WTC11 (cell line): ENCODE results near the gene ZNF425. TPM values are rescaled to one million over a fixed set of nuclear protein-coding genes. Genes with fewer than 3 reads are reported as not detected.

Source experiments
- ATAC-seq: fragments of 200-7000 bp; cut with Tn5 transposase; 2 replicates; pipeline ENCODE4 v1.10.0; 2021; ENCODE audit warnings: mild to moderate bottlenecking, moderate library complexity
- CTCF ChIA-PET: fragments of 300-600 bp; sonication (Branson Sonifier 250); formaldehyde crosslinking; loops from one replicate; lab custom pipeline; 2021; ENCODE audit warnings: antibody characterized with exemption; lab: Charles Lee
- POLR2A ChIA-PET: fragments of 350-600 bp; sonication (Branson Sonifier 250); formaldehyde crosslinking; loops from one replicate; lab custom pipeline; 2021; ENCODE audit warnings: antibody characterized with exemption; lab: Charles Lee
- DNase-seq: peaks from one replicate; pipeline ENCODE4 v3.0.0; 2021; ENCODE audit warnings: low spot score
- H3K27ac Mint-ChIP-seq: 2 replicates; pipeline ENCODE4 v1.8.0; 2021; ENCODE audit warnings: mixed read lengths
- H3K27me3 Mint-ChIP-seq: 2 replicates; pipeline ENCODE4 v1.8.0; 2021; ENCODE audit warnings: low read depth, mild to moderate bottlenecking, moderate library complexity, mixed read lengths
- H3K36me3 Mint-ChIP-seq: 2 replicates; pipeline ENCODE4 v1.8.0; 2021; ENCODE audit warnings: mixed read lengths
- H3K4me1 Mint-ChIP-seq: 2 replicates; pipeline ENCODE4 v1.8.0; 2022; ENCODE audit warnings: mixed read lengths
- H3K4me3 Mint-ChIP-seq: 2 replicates; pipeline ENCODE4 v1.8.0; 2021; ENCODE audit warnings: mild to moderate bottlenecking, moderate library complexity, mixed read lengths
- H3K9me3 Mint-ChIP-seq: 2 replicates; pipeline ENCODE4 v1.8.0; 2021; ENCODE audit warnings: mixed read lengths
- ATF3 ChIP-seq: sonication (generic); formaldehyde crosslinking; conservative IDR thresholded peaks from 2 replicates; pipeline ENCODE4 v1.8.1; 2022; ENCODE audit warnings: mild to moderate bottlenecking, missing genetic modification reagents
- E2F1 ChIP-seq: sonication (generic); formaldehyde crosslinking; IDR thresholded peaks from 2 replicates; pipeline ENCODE4 v1.8.0; 2022; ENCODE audit warnings: mild to moderate bottlenecking, missing genetic modification reagents
- ETV6 ChIP-seq: sonication (generic); formaldehyde crosslinking; IDR thresholded peaks from 2 replicates; pipeline ENCODE4 v1.8.1; 2022; ENCODE audit warnings: mild to moderate bottlenecking, missing genetic modification reagents
- IRF2 ChIP-seq: sonication (generic); formaldehyde crosslinking; IDR thresholded peaks from 2 replicates; pipeline ENCODE4 v1.8.0; 2022; ENCODE audit warnings: low read depth, missing genetic modification reagents, borderline replicate concordance
- JUN ChIP-seq: sonication (generic); formaldehyde crosslinking; IDR thresholded peaks from 2 replicates; pipeline ENCODE4 v1.8.0; 2023; ENCODE audit warnings: mild to moderate bottlenecking, missing genetic modification reagents
- SP1 ChIP-seq: sonication (generic); formaldehyde crosslinking; conservative IDR thresholded peaks from 2 replicates; pipeline ENCODE4 v1.8.1; 2022; ENCODE audit warnings: missing genetic modification reagents
- TP53 ChIP-seq: sonication (generic); formaldehyde crosslinking; IDR thresholded peaks from 2 replicates; pipeline ENCODE4 v1.8.1; 2023; ENCODE audit warnings: mild to moderate bottlenecking, missing genetic modification reagents
- ZNF121 ChIP-seq: sonication (generic); formaldehyde crosslinking; IDR thresholded peaks from 2 replicates; pipeline ENCODE4 v1.8.0; 2023; ENCODE audit warnings: missing genetic modification reagents
- ZNF138 ChIP-seq: sonication (generic); formaldehyde crosslinking; conservative IDR thresholded peaks from 2 replicates; pipeline ENCODE4 v1.8.1; 2022; ENCODE audit warnings: mild to moderate bottlenecking, moderate library complexity, missing genetic modification reagents
- ZNF219 ChIP-seq: sonication (generic); formaldehyde crosslinking; IDR thresholded peaks from 2 replicates; pipeline ENCODE4 v1.8.0; 2023; ENCODE audit warnings: missing genetic modification reagents, mild to moderate bottlenecking, borderline replicate concordance
- ZNF232 ChIP-seq: sonication (generic); formaldehyde crosslinking; IDR thresholded peaks from 2 replicates; pipeline ENCODE4 v1.8.0; 2022; ENCODE audit warnings: mild to moderate bottlenecking, missing genetic modification reagents
- ZNF317 ChIP-seq: sonication (generic); formaldehyde crosslinking; IDR thresholded peaks from 2 replicates; pipeline ENCODE4 v1.8.1; 2023; ENCODE audit warnings: low read depth, mild to moderate bottlenecking, moderate library complexity, missing genetic modification reagents, borderline replicate concordance
- ZNF396 ChIP-seq: fragments of 250-450 bp; sonication (Bioruptor Pico); IDR thresholded peaks from 2 replicates; pipeline ENCODE4 v1.8.0; 2021; ENCODE audit warnings: mild to moderate bottlenecking, moderate library complexity, borderline replicate concordance
- ZNF512 ChIP-seq: sonication (generic); formaldehyde crosslinking; IDR thresholded peaks from 2 replicates; pipeline ENCODE4 v1.8.1; 2022; ENCODE audit warnings: missing genetic modification reagents, borderline replicate concordance
- total RNA-seq: library from RNA; stranded (reverse); gene quantifications from 3 replicates; pipeline ENCODE4 v1.2.3, GENCODE V29; 2021
- TF ChIP-seq, protein P1 (sequence below): sonication (generic); formaldehyde crosslinking; IDR thresholded peaks from 2 replicates; pipeline ENCODE4 v1.8.1; 2022; ENCODE audit warnings: low read depth, missing genetic modification reagents, borderline replicate concordance
- TF ChIP-seq, protein P2 (sequence below): fragments of 250-450 bp; sonication (Bioruptor Pico); IDR thresholded peaks from 2 replicates; pipeline ENCODE4 v2.1.2; 2022; ENCODE audit warnings: mild to moderate bottlenecking, moderate library complexity
- TF ChIP-seq, protein P3 (sequence below): sonication (generic); formaldehyde crosslinking; IDR thresholded peaks from 2 replicates; pipeline ENCODE4 v1.8.1; 2022; ENCODE audit warnings: mild to moderate bottlenecking, moderate library complexity, missing genetic modification reagents

The ZNF425 gene
- total RNA-seq, 1 experiment from 2014 or later, result 3.8 TPM

- TF ChIP-seq, protein P1, sequence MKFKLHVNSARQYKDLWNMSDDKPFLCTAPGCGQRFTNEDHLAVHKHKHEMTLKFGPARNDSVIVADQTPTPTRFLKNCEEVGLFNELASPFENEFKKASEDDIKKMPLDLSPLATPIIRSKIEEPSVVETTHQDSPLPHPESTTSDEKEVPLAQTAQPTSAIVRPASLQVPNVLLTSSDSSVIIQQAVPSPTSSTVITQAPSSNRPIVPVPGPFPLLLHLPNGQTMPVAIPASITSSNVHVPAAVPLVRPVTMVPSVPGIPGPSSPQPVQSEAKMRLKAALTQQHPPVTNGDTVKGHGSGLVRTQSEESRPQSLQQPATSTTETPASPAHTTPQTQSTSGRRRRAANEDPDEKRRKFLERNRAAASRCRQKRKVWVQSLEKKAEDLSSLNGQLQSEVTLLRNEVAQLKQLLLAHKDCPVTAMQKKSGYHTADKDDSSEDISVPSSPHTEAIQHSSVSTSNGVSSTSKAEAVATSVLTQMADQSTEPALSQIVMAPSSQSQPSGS, result no peak
- TF ChIP-seq, protein P2, sequence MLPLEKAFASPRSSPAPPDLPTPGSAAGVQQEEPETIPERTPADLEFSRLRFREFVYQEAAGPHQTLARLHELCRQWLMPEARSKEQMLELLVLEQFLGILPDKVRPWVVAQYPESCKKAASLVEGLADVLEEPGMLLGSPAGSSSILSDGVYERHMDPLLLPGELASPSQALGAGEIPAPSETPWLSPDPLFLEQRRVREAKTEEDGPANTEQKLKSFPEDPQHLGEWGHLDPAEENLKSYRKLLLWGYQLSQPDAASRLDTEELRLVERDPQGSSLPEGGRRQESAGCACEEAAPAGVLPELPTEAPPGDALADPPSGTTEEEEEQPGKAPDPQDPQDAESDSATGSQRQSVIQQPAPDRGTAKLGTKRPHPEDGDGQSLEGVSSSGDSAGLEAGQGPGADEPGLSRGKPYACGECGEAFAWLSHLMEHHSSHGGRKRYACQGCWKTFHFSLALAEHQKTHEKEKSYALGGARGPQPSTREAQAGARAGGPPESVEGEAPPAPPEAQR, result no peak
- TF ChIP-seq ZNF121 (CRISPR knock-in tag) (no peak), ZNF512 (CRISPR knock-in tag) (no peak), ZNF317 (CRISPR knock-in tag) (no peak), ZNF232 (CRISPR knock-in tag) (no peak), IRF2 (no peak), ZNF219 (CRISPR knock-in tag) (0 out of 2 replicates have a peak, but pooled peaks have one; percentile 34), ZNF138 (CRISPR knock-in tag) (peak; percentile 84), JUN (CRISPR knock-in tag) (peak; percentile 78; the same call in 1 of the 2 replicates), TP53 (no peak), E2F1 (CRISPR knock-in tag) (peak; percentile 50), ETV6 (CRISPR knock-in tag) (peak; percentile 53; the same call in 1 of the 2 replicates)
Observed at GRCh38 chr7:149090397-149091195, 35.5 kb downstream of the ZNF425 start, which contains the start of gene ZNF786 (continued).

- Mint-ChIP-seq H3K4me1 (peaks cover 8% of the 10 kb centered on the region), H3K9me3 (peaks cover 21% of the 10 kb centered on the region), H3K4me3 (no peak overlapping the region), H3K27ac (no peak overlapping the region), H3K27me3 (no peaks in the 10 kb centered on the region; the same call in 1 of the 2 replicates), H3K36me3 (peaks cover 43% of the 10 kb centered on the region)
- no peak for TF ChIP-seq ATF3 (CRISPR knock-in tag)
- TF ChIP-seq ZNF396 (CRISPR knock-in tag), result no peak
- ATAC-seq (no peak), DNase-seq (no peak)
- POLR2A ChIA-PET, result interaction anchor here (0.7 kb wide), 1 partner anchor 635 kb away, joined by 3 read pairs; no protein-coding TSS in a partner anchor
- CTCF ChIA-PET, result interaction anchor here (0.7 to 1.0 kb wide), 2 partner anchors 21 to 59 kb away, joined by 3 to 4 read pairs; no protein-coding TSS in a partner anchor
Observed at GRCh38 chr7:149087376-149087775, 38.7 kb downstream of the ZNF425 start.

DNA sequence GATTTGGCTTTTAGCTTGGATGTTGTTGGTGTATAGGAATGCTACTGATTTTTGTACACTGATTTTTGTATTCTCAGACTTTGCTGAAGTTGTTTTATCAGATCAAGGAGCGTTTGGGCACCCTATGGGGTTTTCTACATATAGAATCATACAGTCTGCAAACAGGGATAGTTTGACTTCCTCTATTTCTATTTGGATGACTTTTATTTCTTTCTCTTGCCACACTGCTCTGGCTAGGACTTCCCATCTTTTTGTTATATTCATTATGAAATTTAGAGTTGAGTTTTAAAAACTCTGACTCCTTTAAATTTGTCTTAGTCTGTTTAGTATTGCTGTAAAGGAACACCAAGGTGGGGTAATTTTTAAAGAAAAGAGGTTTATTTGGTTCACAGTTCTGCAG lies 40.3 kb downstream of the ZNF425 start:
- ChIA-PET POLR2A (no interaction called here), CTCF (no interaction called here)
- no peak for ATAC-seq
- Mint-ChIP-seq H3K4me3 (no peak overlapping the region), H3K27me3 (no peaks in the 10 kb centered on the region; the same call in 1 of the 2 replicates), H3K4me1 (peaks cover 12% of the 10 kb centered on the region), H3K27ac (no peak overlapping the region), H3K9me3 (peaks cover 21% of the 10 kb centered on the region), H3K36me3 (peaks cover 44% of the 10 kb centered on the region)
- DNase-seq, result no peak
- TF ChIP-seq SP1 (CRISPR knock-in tag), result no peak
- TF ChIP-seq, protein P3, sequence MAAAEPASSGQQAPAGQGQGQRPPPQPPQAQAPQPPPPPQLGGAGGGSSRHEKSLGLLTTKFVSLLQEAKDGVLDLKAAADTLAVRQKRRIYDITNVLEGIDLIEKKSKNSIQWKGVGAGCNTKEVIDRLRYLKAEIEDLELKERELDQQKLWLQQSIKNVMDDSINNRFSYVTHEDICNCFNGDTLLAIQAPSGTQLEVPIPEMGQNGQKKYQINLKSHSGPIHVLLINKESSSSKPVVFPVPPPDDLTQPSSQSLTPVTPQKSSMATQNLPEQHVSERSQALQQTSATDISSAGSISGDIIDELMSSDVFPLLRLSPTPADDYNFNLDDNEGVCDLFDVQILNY (CRISPR knock-in tag), result no peak
